HepG2 (cell line): ENCODE results near the gene SNX24. TPM values are rescaled to one million over a fixed set of nuclear protein-coding genes. Genes with fewer than 3 reads are reported as not detected.

Source experiments
- DNMT1 ChIP-seq: sonication (generic); formaldehyde crosslinking; IDR thresholded peaks from 2 replicates; pipeline ENCODE4 v1.5.1; 2020; ENCODE audit warnings: mild to moderate bottlenecking, missing genetic modification reagents
- FOSL1 ChIP-seq: sonication (generic); formaldehyde crosslinking; IDR thresholded peaks from 2 replicates; pipeline ENCODE4 v1.9.0; 2021; ENCODE audit warnings: missing genetic modification reagents, borderline replicate concordance
- MBNL3 ChIP-seq: fragments of 250-450 bp; sonication (Bioruptor Pico); conservative IDR thresholded peaks from 2 replicates; pipeline ENCODE4 v1.8.0; 2022; ENCODE audit warnings: mild to moderate bottlenecking, inconsistent platforms
- NR2F6 ChIP-seq, 2 experiments: IDR thresholded peaks; 2 replicates each; pipeline ENCODE4 v1.6.1; 2016; ENCODE audit warnings: antibody characterized with exemption in 1 of 2, mild to moderate bottlenecking in 1 of 2
- RXRA ChIP-seq: sonication (generic); formaldehyde crosslinking; IDR thresholded peaks from 2 replicates; pipeline ENCODE4 v1.5.1; 2020; ENCODE audit warnings: missing genetic modification reagents
- TMF1 ChIP-seq: sonication (generic); formaldehyde crosslinking; IDR thresholded peaks from 2 replicates; pipeline ENCODE4 v1.8.1; 2022; ENCODE audit warnings: low read depth, missing genetic modification reagents
- TOE1 ChIP-seq: sonication (generic); formaldehyde crosslinking; IDR thresholded peaks from 2 replicates; pipeline ENCODE4 v1.4.0; 2020; ENCODE audit warnings: mild to moderate bottlenecking, missing genetic modification reagents
- ZFY ChIP-seq: sonication (generic); formaldehyde crosslinking; IDR thresholded peaks from 2 replicates; pipeline ENCODE4 v1.4.0; 2020; ENCODE audit warnings: missing genetic modification reagents
- ZNF260 ChIP-seq: sonication (generic); formaldehyde crosslinking; IDR thresholded peaks from 2 replicates; pipeline ENCODE4 v1.4.0; 2020; ENCODE audit warnings: missing genetic modification reagents, low read depth, mild to moderate bottlenecking, borderline replicate concordance
- ZNF629 ChIP-seq: sonication (generic); formaldehyde crosslinking; conservative IDR thresholded peaks from 2 replicates; pipeline ENCODE4 v1.5.0; 2020; ENCODE audit warnings: missing genetic modification reagents
- ZNF747 ChIP-seq: sonication (generic); formaldehyde crosslinking; IDR thresholded peaks from 2 replicates; pipeline ENCODE4 v1.8.1; 2023; ENCODE audit warnings: missing genetic modification reagents, mild to moderate bottlenecking, borderline replicate concordance
- ZNF75D ChIP-seq: sonication (generic); formaldehyde crosslinking; IDR thresholded peaks from 2 replicates; pipeline ENCODE4 v1.8.1; 2023; ENCODE audit warnings: missing genetic modification reagents, mild to moderate bottlenecking, borderline replicate concordance
- ZNF891 ChIP-seq: sonication (generic); formaldehyde crosslinking; IDR thresholded peaks from 2 replicates; pipeline ENCODE4 v1.5.0; 2020; ENCODE audit warnings: mild to moderate bottlenecking, missing genetic modification reagents
- polyA plus RNA-seq, 8 experiments: library from polyadenylated mRNA; depleted of rRNA in 3 of 8; stranded (reverse) in 7 of 8; unstranded in 1 of 8; fragments of >200 nt; fragmentation: Illumina TruSeq in 4 of 8; extraction: Trizol in 4 of 8; gene quantifications; 2 replicates each; pipeline versions ENCODE4 v1.2.1 to v1.2.3, GENCODE V29; 2011 to 2016; ENCODE audit warnings: low read depth in 4 of 8, missing spikeins in 1 of 8, mixed read lengths in 1 of 8; ENCODE audit not compliant: insufficient read depth in 1 of 8
- total RNA-seq, 5 experiments: library from RNA; depleted of rRNA; stranded (reverse); fragments of >200 nt; fragmentation: Illumina TruSeq; extraction: Trizol; gene quantifications; 2 replicates each; pipeline ENCODE4 v1.2.3, GENCODE V29; 2016; ENCODE audit warnings: low read depth in 1 of 5
- TF ChIP-seq, protein P1 (sequence below): sonication (generic); formaldehyde crosslinking; conservative IDR thresholded peaks from 2 replicates; pipeline ENCODE4 v1.8.0; 2022; ENCODE audit warnings: missing genetic modification reagents
- TF ChIP-seq, protein P2 (sequence below): sonication (generic); formaldehyde crosslinking; IDR thresholded peaks from 2 replicates; pipeline ENCODE4 v1.8.0; 2023; ENCODE audit warnings: mild to moderate bottlenecking, missing genetic modification reagents
- TF ChIP-seq, protein P3 (sequence below): fragments of 450-650 bp; IDR thresholded peaks from 2 replicates; pipeline ENCODE4 v1.6.1; 2017
- TF ChIP-seq, protein P4 (sequence below): sonication (generic); formaldehyde crosslinking; IDR thresholded peaks from 2 replicates; pipeline ENCODE4 v1.5.0; 2020; ENCODE audit warnings: mild to moderate bottlenecking, missing genetic modification reagents, borderline replicate concordance

The SNX24 gene
- total and polyA plus RNA-seq, 2 of the 13 experiments (the other 11 are each of a cell fraction or from before 2014, with no cell fraction given), result 7.2 to 23.7 TPM

DNA sequence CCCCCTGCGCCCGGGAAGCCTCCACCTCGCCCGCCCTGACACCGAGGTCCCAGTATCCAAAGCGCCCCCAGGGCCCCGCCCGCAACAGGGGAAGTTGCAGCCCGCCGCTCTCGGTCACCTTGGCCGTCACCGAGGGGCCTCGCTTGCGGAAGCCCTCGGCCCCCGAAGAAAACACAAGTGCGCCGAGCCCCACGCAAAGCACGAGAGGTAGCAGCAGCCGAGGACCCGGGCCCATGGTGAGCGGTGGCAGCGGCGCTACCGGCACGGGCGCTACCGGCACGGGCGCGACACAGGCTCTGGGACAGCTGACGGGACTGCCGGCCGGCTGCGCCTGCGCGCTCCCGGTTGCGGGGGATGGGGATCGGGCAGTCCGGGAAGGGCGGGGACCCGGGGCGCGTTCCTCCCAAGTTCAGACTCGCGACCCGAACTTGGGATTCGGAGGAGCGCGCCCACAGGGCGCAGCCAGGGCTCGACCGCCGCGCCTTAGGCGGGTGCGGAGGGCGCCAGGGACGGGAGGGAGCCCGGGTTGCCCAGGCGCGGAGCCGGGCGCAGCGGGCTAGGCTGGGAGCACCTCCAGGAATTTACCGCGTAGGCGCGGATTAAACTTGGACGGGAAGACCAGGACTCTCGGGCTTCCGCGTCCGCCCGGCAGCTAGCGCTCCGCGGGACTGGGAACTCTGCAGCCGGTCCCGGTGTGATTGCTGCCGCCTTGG, 191.1 kb downstream of the SNX24 start, which contains the start of gene PPIC (continued):
- TF ChIP-seq, protein P1, sequence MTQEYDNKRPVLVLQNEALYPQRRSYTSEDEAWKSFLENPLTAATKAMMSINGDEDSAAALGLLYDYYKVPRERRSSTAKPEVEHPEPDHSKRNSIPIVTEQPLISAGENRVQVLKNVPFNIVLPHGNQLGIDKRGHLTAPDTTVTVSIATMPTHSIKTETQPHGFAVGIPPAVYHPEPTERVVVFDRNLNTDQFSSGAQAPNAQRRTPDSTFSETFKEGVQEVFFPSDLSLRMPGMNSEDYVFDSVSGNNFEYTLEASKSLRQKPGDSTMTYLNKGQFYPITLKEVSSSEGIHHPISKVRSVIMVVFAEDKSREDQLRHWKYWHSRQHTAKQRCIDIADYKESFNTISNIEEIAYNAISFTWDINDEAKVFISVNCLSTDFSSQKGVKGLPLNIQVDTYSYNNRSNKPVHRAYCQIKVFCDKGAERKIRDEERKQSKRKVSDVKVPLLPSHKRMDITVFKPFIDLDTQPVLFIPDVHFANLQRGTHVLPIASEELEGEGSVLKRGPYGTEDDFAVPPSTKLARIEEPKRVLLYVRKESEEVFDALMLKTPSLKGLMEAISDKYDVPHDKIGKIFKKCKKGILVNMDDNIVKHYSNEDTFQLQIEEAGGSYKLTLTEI, result no peak
- peak; percentile 56 for TF ChIP-seq ZFY (CRISPR knock-in tag)
- TF ChIP-seq, protein P2, sequence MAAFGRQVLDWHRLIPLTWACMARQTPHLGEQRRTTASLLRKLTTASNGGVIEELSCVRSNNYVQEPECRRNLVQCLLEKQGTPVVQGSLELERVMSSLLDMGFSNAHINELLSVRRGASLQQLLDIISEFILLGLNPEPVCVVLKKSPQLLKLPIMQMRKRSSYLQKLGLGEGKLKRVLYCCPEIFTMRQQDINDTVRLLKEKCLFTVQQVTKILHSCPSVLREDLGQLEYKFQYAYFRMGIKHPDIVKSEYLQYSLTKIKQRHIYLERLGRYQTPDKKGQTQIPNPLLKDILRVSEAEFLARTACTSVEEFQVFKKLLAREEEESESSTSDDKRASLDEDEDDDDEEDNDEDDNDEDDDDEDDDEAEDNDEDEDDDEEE (CRISPR knock-in tag), result no peak
- TF ChIP-seq TMF1, result 0 out of 2 replicates have a peak, but pooled peaks have one; percentile 9
- TF ChIP-seq, protein P3, sequence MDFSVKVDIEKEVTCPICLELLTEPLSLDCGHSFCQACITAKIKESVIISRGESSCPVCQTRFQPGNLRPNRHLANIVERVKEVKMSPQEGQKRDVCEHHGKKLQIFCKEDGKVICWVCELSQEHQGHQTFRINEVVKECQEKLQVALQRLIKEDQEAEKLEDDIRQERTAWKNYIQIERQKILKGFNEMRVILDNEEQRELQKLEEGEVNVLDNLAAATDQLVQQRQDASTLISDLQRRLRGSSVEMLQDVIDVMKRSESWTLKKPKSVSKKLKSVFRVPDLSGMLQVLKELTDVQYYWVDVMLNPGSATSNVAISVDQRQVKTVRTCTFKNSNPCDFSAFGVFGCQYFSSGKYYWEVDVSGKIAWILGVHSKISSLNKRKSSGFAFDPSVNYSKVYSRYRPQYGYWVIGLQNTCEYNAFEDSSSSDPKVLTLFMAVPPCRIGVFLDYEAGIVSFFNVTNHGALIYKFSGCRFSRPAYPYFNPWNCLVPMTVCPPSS, result no peak
- TF ChIP-seq ZNF891 (CRISPR knock-in tag), result no peak
- TF ChIP-seq ZNF629 (CRISPR knock-in tag), result no peak
- no peak for TF ChIP-seq TOE1 (CRISPR knock-in tag)
- TF ChIP-seq MBNL3 (CRISPR knock-in tag), result no peak
- TF ChIP-seq DNMT1 (CRISPR knock-in tag), result no peak
- TF ChIP-seq FOSL1 (CRISPR knock-in tag), result no peak
- TF ChIP-seq ZNF260 (CRISPR knock-in tag), result no peak
- peak; percentile 85 for TF ChIP-seq ZNF747 (CRISPR knock-in tag)
- peak; percentile 67 for TF ChIP-seq RXRA (CRISPR knock-in tag)
- TF ChIP-seq NR2F6 (IDR thresholded peaks at IDR 0.05), result no peak
- no peak for TF ChIP-seq NR2F6 (CRISPR knock-in tag; IDR thresholded peaks at IDR 0.05)
- TF ChIP-seq, protein P4, sequence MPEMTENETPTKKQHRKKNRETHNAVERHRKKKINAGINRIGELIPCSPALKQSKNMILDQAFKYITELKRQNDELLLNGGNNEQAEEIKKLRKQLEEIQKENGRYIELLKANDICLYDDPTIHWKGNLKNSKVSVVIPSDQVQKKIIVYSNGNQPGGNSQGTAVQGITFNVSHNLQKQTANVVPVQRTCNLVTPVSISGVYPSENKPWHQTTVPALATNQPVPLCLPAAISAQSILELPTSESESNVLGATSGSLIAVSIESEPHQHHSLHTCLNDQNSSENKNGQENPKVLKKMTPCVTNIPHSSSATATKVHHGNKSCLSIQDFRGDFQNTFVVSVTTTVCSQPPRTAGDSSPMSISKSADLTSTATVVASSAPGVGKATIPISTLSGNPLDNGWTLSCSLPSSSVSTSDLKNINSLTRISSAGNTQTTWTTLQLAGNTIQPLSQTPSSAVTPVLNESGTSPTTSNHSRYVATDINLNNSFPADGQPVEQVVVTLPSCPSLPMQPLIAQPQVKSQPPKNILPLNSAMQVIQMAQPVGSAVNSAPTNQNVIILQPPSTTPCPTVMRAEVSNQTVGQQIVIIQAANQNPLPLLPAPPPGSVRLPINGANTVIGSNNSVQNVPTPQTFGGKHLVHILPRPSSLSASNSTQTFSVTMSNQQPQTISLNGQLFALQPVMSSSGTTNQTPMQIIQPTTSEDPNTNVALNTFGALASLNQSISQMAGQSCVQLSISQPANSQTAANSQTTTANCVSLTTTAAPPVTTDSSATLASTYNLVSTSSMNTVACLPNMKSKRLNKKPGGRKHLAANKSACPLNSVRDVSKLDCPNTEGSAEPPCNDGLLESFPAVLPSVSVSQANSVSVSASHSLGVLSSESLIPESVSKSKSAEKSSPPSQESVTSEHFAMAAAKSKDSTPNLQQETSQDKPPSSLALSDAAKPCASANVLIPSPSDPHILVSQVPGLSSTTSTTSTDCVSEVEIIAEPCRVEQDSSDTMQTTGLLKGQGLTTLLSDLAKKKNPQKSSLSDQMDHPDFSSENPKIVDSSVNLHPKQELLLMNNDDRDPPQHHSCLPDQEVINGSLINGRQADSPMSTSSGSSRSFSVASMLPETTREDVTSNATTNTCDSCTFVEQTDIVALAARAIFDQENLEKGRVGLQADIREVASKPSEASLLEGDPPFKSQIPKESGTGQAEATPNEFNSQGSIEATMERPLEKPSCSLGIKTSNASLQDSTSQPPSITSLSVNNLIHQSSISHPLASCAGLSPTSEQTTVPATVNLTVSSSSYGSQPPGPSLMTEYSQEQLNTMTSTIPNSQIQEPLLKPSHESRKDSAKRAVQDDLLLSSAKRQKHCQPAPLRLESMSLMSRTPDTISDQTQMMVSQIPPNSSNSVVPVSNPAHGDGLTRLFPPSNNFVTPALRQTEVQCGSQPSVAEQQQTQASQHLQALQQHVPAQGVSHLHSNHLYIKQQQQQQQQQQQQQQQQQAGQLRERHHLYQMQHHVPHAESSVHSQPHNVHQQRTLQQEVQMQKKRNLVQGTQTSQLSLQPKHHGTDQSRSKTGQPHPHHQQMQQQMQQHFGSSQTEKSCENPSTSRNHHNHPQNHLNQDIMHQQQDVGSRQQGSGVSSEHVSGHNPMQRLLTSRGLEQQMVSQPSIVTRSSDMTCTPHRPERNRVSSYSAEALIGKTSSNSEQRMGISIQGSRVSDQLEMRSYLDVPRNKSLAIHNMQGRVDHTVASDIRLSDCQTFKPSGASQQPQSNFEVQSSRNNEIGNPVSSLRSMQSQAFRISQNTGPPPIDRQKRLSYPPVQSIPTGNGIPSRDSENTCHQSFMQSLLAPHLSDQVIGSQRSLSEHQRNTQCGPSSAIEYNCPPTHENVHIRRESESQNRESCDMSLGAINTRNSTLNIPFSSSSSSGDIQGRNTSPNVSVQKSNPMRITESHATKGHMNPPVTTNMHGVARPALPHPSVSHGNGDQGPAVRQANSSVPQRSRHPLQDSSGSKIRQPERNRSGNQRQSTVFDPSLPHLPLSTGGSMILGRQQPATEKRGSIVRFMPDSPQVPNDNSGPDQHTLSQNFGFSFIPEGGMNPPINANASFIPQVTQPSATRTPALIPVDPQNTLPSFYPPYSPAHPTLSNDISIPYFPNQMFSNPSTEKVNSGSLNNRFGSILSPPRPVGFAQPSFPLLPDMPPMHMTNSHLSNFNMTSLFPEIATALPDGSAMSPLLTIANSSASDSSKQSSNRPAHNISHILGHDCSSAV (CRISPR knock-in tag), result no peak
- TF ChIP-seq ZNF75D, result no peak
